H7 (cell line): ENCODE results near the gene SLC25A21. TPM values are rescaled to one million over a fixed set of nuclear protein-coding genes. Genes with fewer than 3 reads are reported as not detected.
A peak's percentile ranks its signal among the peaks of the same experiment; 100 is the strongest.

Source experiments
- DNase-seq: peaks from one replicate; pipeline ENCODE4 v3.0.0; 2012
- H3K27me3 ChIP-seq: 2 replicates; pipeline ENCODE4 v1.6.0; 2011; ENCODE audit warnings: mild to moderate bottlenecking, low read length; ENCODE audit not compliant: control insufficient read depth, insufficient read depth
- H3K36me3 ChIP-seq: replicated peaks from 2 replicates; pipeline ENCODE4 v1.5.1; 2011; ENCODE audit warnings: low read length; ENCODE audit not compliant: control insufficient read depth, insufficient read depth
- H3K4me3 ChIP-seq: 2 replicates; pipeline ENCODE4 v1.5.1; 2011; ENCODE audit warnings: low read depth, mild to moderate bottlenecking, control low read depth, low read length, moderate library complexity; ENCODE audit not compliant: insufficient read depth
- total RNA-seq: library from RNA; depleted of rRNA; stranded (reverse); fragments of >200 nt; shearing (Covaris generic); gene quantifications from 2 replicates; pipeline ENCODE4 v1.2.3, GENCODE V29; 2014

Gene SLC25A21
- total RNA-seq, 1 experiment from 2014 or later = 7.7 TPM

DNA sequence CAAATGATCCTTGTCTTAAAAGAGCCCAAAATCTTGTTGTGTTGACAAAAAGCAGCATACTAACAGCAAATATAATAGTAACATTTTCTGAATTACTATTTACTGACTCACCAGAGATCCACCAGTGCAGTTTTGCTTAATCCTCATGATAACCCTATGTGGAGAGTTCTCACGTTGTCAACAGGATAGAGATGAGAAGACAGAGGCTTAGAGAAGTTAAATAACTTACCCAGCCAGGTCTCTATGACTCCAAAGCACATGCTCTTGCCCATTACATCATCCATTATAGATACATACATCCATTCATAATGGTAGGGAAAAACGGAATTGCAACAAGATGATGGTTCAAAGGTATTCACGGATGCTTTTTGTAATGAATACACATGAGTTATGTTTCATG lies 398.8 kb downstream of the SLC25A21 start:
- Histone ChIP-seq H3K4me3 (no peak overlapping the region), H3K27me3 (no peaks in the 10 kb centered on the region), H3K36me3 (no peaks in the 10 kb centered on the region)
- no peak for DNase-seq

DNA sequence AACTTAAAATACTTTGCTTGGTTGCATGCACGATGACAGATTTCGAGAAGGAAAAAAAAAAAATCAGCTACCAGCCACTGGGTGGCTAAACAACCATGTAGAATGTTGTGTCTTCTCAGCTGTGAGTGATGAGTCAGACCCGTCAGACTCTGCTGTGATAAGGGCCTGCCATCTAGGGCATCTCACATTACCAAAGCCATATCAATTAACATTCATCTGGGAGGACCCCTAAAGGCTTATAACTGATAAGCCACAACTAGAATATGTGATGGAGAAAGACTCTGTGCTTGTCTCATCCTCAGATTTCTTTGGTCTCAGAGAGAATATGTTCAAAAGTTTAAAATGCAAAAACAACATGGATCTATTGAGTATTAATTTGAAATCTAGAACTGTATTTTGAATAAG lies 399.3 kb downstream of the SLC25A21 start:
- Histone ChIP-seq H3K4me3 (no peak overlapping the region), H3K36me3 (no peaks in the 10 kb centered on the region), H3K27me3 (no peaks in the 10 kb centered on the region)
- DNase-seq = peak; percentile 7

DNA sequence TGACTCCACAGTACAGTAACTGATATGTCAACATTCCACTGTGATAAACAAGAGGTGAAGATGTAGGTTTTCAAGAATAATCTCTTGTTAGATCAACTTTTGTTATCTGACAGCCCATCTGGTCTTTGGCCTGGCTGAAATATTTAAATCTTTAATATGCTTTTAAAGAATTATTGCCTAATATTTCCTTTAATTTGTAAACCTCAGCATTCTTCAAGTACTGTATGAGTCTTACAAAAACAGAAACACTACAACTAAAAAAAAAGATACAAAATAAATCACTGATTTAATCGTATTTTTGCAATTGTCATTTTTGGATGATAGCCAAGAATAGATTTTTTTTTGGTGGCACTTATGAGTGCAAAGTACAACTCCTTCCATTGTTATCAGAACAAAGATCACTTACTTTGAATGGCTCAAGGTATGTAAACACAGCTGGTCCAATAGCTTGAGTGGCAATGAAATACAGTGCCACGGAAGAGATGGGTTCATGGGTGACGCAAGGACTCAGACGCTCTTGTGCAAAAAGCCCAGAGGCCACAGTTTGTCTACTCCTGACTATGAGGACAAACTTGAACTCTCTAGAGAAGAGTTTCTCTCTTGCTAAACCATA lies 401.3 kb downstream of the SLC25A21 start:
- H3K4me3 ChIP-seq = no peak overlapping the region
- DNase-seq = no peak
- no peaks in the 10 kb centered on the region for H3K36me3 ChIP-seq
- no peaks in the 10 kb centered on the region for H3K27me3 ChIP-seq

DNA sequence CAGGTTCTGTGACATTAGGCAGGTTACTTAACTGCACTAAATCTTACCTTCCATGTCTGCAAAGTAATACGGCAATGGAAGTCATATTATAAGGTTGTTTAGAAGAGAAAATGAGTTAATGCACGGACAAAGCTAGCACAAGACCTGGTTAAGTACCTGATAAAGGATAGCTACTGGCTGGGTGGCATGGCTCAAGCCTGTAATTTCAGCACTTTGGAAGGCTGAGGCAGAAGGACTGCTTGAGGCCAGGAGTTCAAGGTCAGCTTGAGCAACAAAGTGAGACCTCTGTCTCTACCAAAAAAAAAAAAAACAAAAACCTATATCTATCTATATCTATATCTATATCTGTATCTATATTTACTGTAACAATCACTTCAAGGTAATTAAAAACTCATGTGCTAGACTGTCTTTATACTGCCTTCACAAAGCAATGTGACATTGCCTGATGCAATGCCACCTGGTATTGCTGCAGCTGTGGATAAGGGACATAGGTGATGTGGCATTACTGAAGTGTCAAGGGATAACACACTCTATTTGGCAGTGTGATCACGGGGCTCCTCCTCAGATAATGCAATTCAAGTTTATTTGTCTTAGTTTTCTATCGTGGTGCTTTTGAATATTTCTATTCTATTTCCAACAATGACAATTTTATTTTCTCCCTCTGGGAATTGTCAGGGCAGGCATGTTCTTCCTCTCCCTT lies 403.6 kb downstream of the SLC25A21 start:
- H3K36me3 ChIP-seq = no peaks in the 10 kb centered on the region

DNA sequence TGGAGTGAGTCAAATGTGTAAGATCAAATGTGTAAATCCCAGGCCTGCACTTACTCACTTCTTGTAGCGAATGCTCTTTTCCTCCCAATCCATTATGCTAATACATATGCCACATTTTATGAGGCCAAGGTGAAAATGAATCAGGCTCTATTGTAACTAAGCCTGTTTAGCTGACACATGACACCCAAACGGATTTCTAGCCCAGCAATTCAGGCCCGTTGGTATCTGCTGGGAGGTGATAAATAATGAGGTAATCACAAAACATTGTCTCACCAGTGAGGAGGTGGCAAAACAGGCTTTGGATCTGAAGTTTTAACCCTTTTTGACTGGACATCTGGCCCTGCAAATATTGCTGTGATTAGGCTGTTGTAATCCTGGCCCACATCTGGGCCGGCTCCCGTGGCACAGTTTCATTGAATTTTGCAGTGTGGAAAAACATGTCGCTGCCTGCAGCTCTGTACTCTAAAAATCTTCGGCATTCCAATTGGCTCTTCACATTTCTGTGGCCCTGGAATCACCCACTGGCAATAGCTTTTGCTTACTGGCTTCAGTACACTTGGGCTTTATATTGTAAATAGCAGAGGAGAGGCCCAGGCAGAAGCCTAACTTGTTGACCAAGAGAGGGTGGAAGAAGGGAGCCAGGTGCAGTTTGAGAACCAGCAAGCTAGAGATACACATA lies 404.7 kb downstream of the SLC25A21 start:
- DNase-seq = peak; percentile 11
- Histone ChIP-seq H3K27me3 (no peaks in the 10 kb centered on the region), H3K36me3 (no peaks in the 10 kb centered on the region), H3K4me3 (no peak overlapping the region)

More for the DNA sequence above, 403.6 kb downstream of the SLC25A21 start:
- DNase-seq = no peak
- no peak overlapping the region for H3K4me3 ChIP-seq
- H3K27me3 ChIP-seq = no peaks in the 10 kb centered on the region

DNA sequence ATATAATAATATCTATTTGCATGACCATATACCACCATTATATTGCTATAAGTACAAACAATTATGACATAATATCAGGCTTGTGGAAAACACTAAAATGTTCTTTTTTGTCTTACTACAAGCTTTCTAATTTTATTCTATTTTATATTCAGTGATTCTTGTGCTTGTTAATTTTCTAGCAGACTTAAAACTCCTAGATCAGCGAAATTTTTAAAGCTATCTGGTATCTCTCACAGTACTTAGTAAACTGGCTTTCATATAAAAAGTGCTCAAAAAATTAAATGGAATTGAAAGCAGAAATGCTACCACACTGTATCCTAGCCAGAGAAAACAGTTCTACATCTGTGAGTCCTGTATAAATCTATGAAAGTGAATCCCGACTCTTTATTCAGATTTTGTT lies 405.4 kb downstream of the SLC25A21 start:
- Histone ChIP-seq H3K27me3 (no peaks in the 10 kb centered on the region), H3K4me3 (no peak overlapping the region), H3K36me3 (no peaks in the 10 kb centered on the region)
- DNase-seq = no peak

DNA sequence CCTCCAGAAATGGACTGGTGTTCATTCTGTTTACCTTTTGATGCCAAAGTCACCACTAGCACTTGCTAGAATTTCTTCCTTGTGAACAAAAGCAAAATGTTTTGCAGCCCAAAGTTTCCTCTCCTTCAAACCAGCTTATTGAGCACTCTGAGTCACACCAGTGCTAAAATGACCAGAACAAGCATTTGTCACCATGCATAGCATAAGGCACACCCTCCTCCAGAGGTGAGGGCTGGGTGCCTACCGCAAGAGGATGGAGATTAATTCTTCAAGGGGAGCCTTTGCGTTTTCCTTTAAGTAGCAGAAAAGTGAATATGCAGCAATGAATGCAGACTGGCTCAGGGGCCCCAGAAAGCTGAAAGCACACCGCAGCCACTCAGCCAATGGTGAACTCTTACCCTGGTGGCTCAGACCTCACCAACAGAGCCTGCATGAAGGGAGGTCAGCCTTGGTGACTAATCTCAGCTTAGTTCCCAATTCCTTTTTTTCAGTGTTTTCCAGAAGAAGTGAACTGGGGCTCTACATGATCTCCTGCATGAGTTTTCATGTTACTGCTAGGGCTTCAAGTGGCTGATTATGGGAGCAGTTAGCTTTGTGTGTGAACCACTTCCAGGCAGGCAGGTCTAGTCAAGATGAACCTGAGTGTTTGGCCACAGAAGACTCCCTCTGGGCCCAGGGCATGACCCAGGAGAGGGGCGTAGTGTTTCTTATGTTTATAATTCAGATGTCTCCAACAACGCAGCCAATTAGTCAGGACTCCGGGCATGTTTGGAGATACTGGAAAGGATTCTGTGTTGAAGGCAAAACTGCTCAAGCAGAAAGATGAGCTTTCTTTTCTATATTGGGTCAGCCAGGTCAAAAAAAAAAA lies 414.4 kb downstream of the SLC25A21 start:
- no peaks in the 10 kb centered on the region for H3K36me3 ChIP-seq
- no peak overlapping the region for H3K4me3 ChIP-seq
- no peak for DNase-seq
- H3K27me3 ChIP-seq = no peaks in the 10 kb centered on the region

DNA sequence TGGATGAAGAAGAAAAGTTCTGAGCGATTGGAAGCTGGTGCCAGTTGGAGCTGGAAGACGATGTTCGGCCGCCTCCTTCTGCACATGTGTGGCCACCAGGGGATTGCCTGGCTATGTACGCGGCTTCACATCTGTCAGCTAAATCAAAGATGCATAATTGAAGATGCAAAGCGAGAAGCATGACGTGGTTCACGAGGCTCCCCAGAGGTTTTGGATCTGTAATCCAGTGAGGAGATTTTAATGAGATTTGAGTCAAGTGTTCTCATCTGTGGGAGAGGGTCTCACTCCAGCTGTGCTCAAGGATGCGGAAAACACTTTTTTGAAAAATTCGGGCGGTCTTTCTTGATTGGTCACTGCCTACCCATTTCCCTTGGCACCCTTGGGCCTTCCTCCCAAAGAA lies 416.2 kb downstream of the SLC25A21 start:
- Histone ChIP-seq H3K4me3 (no peak overlapping the region), H3K27me3 (no peaks in the 10 kb centered on the region), H3K36me3 (no peaks in the 10 kb centered on the region)
- no peak for DNase-seq

DNA sequence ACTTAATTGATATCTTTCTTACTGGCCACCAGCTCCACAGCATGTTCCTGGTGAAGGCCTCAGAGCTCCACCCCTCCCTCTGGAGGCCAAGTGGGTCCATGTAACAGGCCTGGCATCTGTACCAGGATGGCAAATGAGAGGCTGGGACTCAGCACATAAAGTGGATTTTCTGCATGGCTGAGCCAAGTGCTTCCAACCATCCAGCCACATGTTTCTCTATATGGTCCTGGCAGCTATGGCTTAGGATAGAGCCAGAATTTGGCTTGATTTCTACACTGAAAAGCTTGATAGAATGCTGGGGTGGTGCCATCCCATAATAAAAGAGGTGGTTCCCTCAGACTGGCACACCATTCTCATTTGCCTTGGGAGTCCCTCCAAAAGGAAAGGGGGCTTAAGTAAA lies 416.6 kb downstream of the SLC25A21 start:
- no peak for DNase-seq
- H3K4me3 ChIP-seq = no peak overlapping the region
- no peaks in the 10 kb centered on the region for H3K36me3 ChIP-seq
- no peaks in the 10 kb centered on the region for H3K27me3 ChIP-seq

DNA sequence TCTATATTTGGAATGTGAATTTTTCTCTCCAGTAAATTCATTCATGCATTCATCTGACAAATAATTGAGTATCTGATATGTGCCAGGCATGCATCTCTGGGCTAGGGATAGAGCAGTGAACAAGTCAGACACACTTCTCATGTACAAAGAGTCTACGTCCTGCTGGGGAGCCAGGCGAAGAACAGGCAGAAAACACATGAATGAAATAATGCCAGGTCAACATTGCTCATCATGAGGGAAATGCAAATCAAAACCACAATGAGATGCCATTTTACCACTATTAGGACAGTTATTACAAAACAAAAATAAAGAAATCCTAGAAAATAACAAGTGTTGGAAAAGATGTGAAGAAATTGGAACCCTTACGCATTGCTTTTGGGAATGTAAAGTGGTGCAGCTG lies 420.5 kb downstream of the SLC25A21 start:
- no peak for DNase-seq
- no peaks in the 10 kb centered on the region for H3K27me3 ChIP-seq
- no peak overlapping the region for H3K4me3 ChIP-seq
- H3K36me3 ChIP-seq = no peaks in the 10 kb centered on the region

DNA sequence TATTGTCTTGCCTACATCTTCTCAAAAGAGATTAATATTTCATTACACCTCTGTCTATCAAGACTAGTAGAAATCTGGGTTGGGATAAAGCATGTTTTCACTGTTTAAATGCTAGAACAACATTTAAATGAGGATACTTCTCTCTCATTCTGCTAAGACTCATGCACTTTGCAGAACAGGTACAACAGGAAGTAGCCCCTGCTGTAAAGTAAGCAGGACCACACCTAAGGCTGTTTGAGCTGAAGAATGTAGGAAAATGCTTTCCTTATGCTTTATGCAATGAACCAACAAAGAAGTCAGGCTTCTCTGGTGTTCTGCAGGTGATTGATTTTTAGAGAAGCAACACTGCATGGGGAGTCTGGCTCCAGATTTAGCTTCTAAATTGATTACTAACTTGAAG lies 421.3 kb downstream of the SLC25A21 start:
- Histone ChIP-seq H3K27me3 (no peaks in the 10 kb centered on the region), H3K36me3 (no peaks in the 10 kb centered on the region), H3K4me3 (no peak overlapping the region)
- DNase-seq = no peak

DNA sequence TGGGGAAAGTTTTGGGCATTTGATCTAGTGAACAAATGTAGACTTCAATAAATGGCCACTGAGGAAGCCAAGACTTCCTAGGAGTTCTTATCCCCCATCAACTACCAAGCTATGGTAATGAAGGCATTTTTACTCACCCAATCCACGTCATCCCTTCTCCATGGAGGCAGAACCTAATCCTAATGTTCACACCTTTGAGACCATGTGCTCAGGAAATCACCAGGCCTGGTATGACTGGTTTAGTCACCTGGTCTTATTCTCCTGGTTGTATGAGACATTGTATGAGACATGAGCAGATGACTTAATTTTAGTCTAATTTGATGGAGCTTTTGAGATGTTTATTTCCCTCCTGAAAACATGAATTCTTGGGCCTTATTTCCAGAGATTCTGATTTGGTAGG lies 422.2 kb downstream of the SLC25A21 start:
- H3K27me3 ChIP-seq = no peaks in the 10 kb centered on the region
- DNase-seq = no peak
- H3K36me3 ChIP-seq = no peaks in the 10 kb centered on the region
- H3K4me3 ChIP-seq = no peak overlapping the region

DNA sequence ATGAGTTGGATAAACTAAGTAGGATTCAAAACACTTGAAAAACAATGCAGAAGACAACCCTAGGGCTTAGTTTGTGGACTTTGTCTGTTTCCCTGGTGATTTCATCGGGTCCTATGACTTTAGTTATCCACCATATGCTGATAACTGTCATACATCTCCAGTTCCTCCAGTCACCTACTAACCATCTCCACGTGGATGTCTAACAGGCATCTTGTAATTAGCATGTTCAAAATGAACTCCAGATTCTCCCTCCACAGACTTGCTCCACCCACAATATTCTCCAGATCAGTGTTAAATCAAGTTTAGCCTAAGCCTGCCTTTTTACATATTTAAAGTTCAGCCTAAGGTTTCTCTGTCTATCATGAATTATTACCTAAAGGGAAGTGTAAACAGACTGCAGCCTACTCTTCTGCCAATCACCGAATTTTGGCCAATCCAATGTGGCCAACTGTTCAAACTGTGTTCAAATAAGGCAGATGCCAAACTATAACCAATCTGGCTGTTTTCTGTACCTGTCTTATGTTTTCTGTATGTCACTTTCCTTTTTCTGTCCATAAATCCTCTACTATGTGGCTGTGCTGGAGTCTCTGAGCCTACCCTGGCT lies 423.7 kb downstream of the SLC25A21 start:
- Histone ChIP-seq H3K4me3 (no peak overlapping the region), H3K36me3 (no peaks in the 10 kb centered on the region), H3K27me3 (no peaks in the 10 kb centered on the region)
- DNase-seq = no peak
